GM12891 (cell line): ENCODE data around the gene EEF1AKMT3.

ENCODE experiments used
- PAX5 ChIP-seq: IDR thresholded peaks from 2 replicates; pipeline ENCODE4 v1.6.1; 2011; ENCODE audit warnings: low read length, moderate library complexity, mild to moderate bottlenecking; ENCODE audit not compliant: insufficient read depth, severe bottlenecking
- POLR2A ChIP-seq: IDR thresholded peaks from 2 replicates; pipeline ENCODE4 v1.6.1; 2011; ENCODE audit warnings: low read depth, low read length, control low read depth
- POLR2AphosphoS5 ChIP-seq: IDR thresholded peaks from 2 replicates; pipeline ENCODE4 v1.6.1; 2011; ENCODE audit warnings: low read depth, low read length, control low read depth
- POU2F2 ChIP-seq: IDR thresholded peaks from 2 replicates; pipeline ENCODE4 v1.6.1; 2011; ENCODE audit warnings: low read depth, mild to moderate bottlenecking, control low read depth, low read length, moderate library complexity
- SPI1 ChIP-seq: IDR thresholded peaks from 2 replicates; pipeline ENCODE4 v1.6.1; 2011; ENCODE audit warnings: low read depth, low read length, control low read depth
- TAF1 ChIP-seq: IDR thresholded peaks from 2 replicates; pipeline ENCODE4 v1.6.1; 2011; ENCODE audit warnings: low read depth, low read length, control low read depth

DNA sequence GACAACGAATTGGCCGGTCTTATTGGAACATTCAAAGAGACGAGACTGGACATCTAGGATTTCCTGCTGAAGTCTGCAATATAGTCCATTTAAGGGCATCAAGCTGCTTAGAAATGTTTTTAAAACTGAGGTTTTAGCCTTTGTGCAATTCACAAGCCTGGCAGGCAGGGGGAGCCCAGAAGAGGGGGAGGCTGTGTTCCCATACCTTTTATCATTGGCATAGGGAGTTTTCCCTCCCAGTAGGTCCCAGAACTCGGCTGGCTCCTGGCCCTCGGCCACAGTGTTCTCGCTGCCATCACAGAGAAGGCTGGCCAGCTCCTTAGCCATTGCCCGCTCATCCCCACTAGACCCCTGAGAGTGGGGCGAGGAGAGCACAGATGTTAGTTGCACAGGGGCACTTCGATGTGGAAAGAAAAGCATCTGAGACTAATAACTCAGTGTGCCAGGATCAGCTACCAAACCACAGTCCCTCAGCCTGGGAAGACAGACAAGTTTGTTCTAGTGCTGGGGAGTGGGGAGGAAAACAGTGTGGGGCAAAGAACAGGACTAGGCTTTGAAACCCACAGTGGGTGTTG lies 31.0 kb downstream of the EEF1AKMT3 start:
- TF ChIP-seq POLR2AphosphoS5 (no peak), SPI1 (no peak), POLR2A (no peak), TAF1 (no peak), POU2F2 (no peak), PAX5 (no peak)
